ENCODE data around the gene RGS19. TPM values are rescaled to one million over a fixed set of nuclear protein-coding genes. Genes with fewer than 3 reads are reported as not detected.

The RGS19 gene
- total and polyA plus RNA-seq, 2 of the 8 experiments (the other 6 are each of a cell fraction or from before 2014, with no cell fraction given), result 12.7 to 16.8 TPM

GRCh38 chr20:64049878-64050260 is 29.4 kb downstream of the RGS19 start (continued):
- no peak for TF ChIP-seq POU5F1 (IDR thresholded peaks at IDR 0.05; ENCODE audit: low read depth, low read length)
- no peak for TF ChIP-seq USF2 (IDR thresholded peaks at IDR 0.05; ENCODE audit: low read length)
- TF ChIP-seq RAD21 (IDR thresholded peaks at IDR 0.05 in 1 of 2, conservative IDR thresholded peaks at IDR 0.05 in 1 of 2; ENCODE audit: low read depth in 2 of 2, low read length in 2 of 2), result no peak
- TF ChIP-seq CHD7 (IDR thresholded peaks at IDR 0.05; ENCODE audit: insufficient replicate concordance, low read length), result no peak
- no peak for TF ChIP-seq CBX5 (IDR thresholded peaks at IDR 0.05; ENCODE audit: low read depth, low read length)
